Stimulated activated CD8-positive, alpha-beta memory T cell treated with anti-CD3 and anti-CD28 coated beads, Interleukin-15, amount 100 ng/mL, for 24 hours (primary cell): ENCODE results near the gene FAHD2B.
A peak's percentile ranks its signal among the peaks of the same experiment; 100 is the strongest.
"Not testable (repeated sequence)": the region's sequence is repeated elsewhere in the genome, so short reads cannot be mapped to it uniquely, and the experiment has no call there.

Source experiments
- DNase-seq: peaks from one replicate; pipeline ENCODE4 v3.0.0-alpha.2; 2020; ENCODE audit warnings: low read depth

Gene FAHD2B, protein sequence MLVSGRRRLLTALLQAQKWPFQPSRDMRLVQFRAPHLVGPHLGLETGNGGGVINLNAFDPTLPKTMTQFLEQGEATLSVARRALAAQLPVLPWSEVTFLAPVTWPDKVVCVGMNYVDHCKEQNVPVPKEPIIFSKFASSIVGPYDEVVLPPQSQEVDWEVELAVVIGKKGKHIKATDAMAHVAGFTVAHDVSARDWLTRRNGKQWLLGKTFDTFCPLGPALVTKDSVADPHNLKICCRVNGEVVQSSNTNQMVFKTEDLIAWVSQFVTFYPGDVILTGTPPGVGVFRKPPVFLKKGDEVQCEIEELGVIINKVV

DNA sequence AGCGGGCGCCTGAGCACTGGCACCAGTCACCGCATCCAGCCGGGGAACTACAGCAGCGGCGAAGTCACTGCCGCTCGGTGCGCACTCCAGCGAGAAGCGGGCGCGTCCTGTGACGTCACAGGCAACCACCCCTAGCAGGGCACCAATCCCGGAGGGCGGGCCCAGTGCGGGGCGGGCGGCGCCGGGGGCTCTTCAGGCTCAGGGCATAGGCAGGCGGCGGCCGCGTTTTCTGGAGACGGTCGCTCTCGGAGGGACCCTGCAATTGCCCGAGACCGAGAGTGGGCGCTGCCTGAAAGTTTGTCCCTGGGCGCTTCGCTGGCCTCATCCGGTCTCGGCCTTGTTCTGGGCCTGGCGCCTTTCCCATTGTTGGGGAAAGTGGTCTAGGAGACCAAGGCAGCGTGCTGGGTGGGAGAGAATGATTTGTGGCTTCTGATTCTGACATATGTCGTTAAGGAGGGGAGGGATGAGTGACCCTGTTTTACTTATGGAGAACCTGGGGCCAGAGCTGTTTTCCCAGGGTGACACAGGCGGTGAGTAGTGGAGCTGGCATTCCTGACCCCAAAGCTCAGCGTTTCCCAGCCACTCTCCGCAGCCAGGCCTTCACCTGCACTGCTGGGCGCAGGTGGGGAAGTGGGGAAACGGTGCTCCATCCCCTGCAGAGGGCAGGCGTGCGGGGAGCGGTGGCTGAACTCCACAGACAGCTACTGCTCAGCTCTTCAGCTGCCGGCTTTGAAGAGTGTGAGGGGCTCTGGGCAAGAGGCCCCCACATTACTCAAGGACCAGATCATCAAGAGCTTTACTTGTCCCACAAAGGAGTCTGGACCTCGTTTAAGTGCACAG, at the start of gene FAHD2B:
TSS of gene FAHD2B (minus strand) at position 111 of the 840 bp plus-strand sequence. CDS start 3,176 bp downstream, outside the sequence.
- peak; percentile 52 for DNase-seq

- DNase-seq, result not testable (repeated sequence)
Observed at GRCh38 chr2:97144016-97144415, 49.3 kb upstream of the FAHD2B start.

GRCh38 chr2:97129090-97129489, 34.4 kb upstream of the FAHD2B start:
- not testable (repeated sequence) for DNase-seq

DNA sequence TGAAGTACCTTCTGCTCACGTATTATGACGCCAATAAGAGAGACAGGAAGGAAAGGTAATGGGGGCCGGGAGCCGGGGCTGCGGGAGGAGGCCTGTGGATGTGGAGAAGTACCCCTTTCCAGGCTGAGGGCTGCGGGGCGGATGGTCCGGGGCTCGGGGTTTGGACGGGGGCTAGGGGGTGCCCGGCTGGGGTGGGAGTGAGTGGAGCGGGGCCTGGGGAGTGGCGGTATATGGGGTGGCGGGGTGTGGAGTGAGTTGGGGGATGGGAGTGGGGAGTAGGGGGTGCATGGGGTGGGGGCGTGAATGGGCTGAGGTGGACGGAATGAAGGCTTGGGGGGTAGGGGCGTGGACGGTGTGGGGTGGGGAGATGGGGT, 19.2 kb upstream of the FAHD2B start:
- not testable (repeated sequence) for DNase-seq

- peak; percentile 69 for DNase-seq
Observed at GRCh38 chr2:97113050-97113881, 18.6 kb upstream of the FAHD2B start, which contains the start of gene ANKRD36. Gene ANKRD36 (plus strand): TSS chr2:97113153. CDS start chr2:97113740, 587 bp downstream.

DNA sequence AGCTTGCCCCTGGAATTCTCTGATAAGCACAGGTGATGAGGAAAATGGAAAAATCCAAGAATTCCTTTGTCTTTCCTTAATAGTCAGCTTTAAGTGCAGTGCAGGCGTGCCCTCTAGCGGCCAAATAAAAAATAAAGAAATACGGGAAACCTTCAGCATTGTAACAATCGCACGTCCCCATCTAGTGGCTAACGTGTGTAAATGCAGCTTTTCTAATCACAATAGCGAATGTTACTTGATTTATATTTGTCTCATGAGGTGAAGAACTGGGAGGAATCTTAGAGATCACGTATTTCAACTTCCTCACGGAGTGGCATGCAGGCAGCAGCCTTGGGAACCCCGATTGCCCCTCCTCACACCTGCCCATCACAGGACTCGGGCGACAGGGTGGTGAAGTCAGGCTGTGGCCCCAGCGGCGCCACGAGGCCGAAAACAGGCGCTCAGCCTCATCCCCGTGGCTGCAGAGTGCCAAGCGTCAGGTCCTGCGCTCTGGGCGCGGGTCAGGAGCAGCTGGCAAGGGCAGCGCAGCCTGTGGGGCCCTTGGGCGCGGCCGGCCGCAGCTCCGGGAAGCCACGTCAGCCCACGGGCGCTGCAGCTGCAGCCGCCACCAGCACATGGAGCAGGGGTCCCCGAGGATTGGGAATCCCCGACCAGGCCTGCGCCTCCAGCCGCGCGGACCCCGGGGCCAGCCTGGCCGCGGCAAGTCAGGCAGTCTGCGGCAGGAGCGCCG, 17.8 kb upstream of the FAHD2B start:
- not testable (repeated sequence) for DNase-seq

DNA sequence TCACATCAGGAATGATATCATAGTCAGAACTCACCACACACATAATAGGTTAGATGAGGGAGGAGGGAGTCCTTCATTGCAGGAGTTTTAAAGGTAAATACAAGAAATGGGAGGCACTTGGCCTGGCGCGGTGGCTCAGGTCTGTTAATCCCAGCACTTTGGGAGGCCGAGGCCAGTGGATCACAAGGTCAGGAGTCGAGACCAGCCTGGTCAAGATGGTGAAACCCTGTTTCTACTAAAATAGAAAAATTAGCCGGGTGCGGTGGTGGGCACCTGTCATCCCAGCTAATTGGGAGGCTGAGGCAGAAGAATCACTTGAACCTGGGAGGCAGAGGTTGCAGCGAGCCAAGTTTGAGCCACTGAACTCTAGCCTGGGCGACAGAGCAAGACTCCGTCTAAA, 16.6 kb upstream of the FAHD2B start:
- DNase-seq, result not testable (repeated sequence)

DNA sequence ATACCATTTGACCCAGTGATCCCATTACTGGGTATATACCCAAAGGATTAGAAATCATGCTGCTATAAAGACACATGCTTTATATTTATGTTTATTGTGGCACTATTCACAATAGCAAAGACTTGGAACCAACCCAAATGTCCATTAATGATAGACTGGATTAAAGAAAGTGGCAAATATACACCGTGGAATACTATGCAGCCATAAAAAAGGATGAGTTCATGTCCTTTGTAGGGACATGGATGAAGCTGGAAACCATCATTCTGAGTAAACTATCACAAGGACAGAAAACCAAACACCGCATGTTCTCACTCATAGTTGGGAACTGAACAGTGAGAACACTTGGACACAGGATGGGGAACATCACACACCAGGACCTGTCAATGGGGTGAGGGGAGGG, 12.2 kb upstream of the FAHD2B start:
- not testable (repeated sequence) for DNase-seq

- DNase-seq, result not testable (repeated sequence)
Observed at GRCh38 chr2:97098786-97099372, 4.2 kb upstream of the FAHD2B start.

DNA sequence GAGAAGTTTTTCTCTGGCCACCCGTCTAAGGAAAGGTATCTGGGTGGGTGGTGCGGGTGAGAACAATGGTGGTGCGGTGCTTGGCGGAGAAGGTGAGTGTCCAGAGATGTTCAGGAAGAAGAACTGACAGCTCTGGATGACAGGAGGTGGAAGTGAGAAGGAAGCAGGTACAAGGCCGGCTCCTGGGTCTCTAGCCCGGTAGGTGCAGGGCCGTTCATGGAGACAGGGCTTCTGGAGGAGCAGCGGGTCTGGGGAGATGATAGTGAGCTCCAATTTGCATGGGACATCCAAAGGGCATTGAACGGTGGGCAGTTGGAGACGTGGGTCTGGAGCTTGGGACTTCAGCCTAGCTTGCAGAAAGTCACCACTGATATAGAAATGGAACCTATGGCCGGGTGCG, 979 bp upstream of the FAHD2B start:
- no peak for DNase-seq

DNA sequence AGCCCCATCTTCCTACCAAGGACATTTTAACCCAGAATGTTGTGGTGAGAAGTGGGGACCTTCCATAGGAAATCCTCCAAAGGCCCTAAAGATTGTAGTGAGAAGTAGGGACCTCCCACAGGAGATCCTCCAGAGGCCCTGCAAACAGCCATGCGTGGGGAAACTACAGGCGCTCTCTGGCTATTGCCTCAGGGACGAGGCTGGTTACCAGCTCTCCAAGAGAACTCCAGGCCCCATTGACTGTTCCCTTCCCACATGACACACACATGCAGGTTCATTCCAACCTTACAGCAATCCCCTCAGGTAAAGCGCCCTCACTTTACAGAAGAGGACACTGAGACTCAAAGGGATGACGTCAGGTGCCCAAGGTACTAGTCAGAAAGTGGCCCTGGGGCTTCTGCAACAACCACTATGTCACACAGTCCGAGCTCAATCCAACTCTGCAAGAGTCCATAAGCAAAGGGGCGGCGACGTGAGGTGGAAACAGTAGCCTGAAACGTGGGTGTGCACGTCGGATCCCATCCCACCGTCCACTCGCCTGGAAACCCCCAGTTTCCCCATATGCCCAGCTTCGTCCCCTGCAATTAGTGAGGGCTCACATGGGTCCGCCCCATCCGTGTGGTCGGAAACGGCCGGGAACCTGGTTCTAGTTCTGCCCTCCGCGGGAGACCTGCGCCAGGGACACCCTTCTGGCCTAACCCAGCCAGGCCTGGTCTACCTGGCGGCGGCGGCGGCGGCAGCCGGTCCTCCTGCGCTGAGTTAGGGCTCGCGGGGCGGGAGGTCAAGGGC, 505 bp downstream of the FAHD2B start:
- DNase-seq, result not testable (repeated sequence)

GRCh38 chr2:97092946-97093345, 1.7 kb downstream of the FAHD2B start:
- DNase-seq, result not testable (repeated sequence)

GRCh38 chr2:97088706-97089105, 6.0 kb downstream of the FAHD2B start:
- DNase-seq, result not testable (repeated sequence)

DNA sequence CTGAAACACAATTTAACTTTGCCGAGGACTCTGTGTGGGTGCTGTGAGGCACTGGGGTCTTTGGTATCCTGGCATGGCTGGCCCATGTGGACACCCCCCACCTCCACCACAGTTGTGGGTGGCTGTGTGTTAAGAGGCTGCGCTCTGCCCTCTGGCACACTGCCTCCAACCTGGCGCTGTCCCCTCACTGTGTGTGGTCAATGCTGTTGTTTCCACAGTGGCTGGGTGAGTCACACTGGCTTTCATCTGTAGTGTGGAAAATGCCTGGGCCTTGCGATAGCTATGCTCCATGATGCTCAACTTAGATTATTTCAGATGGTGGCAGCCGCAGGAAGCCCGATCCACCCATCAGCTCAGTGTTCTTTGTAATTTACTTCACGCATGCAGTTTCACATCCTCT, 9.6 kb downstream of the FAHD2B start:
- not testable (repeated sequence) for DNase-seq

GRCh38 chr2:97083516-97083915, 11.2 kb downstream of the FAHD2B start:
- DNase-seq, result not testable (repeated sequence)

DNA sequence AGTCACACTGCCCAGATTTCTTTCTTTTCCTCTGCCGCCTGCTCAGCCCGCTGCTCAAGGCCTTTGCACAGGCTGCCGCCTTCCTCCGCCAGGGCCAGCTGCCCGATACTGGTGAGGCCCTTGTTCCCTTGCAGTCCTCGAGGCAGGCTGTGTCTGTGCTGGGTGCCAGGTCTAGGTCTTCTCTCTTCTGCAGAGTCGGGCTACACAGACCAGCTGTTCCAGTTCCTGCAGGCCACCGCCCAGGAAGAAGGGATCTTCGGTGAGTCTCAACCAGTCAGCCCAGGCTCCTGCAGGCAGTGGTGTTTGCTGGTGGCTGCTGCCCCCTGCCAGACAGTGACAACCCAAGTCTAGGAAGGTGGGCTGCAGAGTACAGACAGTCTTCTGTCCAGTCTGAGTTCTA, 12.5 kb downstream of the FAHD2B start:
- not testable (repeated sequence) for DNase-seq

- DNase-seq, result not testable (repeated sequence)
Observed at GRCh38 chr2:97080855-97081254, 13.8 kb downstream of the FAHD2B start.

DNA sequence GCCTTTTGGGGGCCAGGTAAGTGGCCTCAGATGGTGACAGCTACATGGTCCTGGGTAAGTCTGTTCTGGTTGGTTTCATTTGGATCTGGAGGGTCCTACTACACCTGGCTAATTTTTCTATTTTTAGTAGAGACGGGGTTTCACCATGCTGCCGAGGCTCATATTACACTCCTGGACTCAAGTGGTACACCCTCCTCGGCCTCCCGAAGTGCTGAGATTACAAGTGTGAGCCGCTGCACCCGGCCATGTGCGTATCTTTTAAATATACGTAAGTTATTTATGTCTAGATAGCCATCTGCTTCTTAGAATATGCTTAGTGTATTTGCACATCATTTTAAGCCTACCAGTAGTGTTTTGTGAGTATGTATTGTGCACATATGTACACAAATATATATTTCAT, 17.5 kb downstream of the FAHD2B start:
- DNase-seq, result not testable (repeated sequence)

DNA sequence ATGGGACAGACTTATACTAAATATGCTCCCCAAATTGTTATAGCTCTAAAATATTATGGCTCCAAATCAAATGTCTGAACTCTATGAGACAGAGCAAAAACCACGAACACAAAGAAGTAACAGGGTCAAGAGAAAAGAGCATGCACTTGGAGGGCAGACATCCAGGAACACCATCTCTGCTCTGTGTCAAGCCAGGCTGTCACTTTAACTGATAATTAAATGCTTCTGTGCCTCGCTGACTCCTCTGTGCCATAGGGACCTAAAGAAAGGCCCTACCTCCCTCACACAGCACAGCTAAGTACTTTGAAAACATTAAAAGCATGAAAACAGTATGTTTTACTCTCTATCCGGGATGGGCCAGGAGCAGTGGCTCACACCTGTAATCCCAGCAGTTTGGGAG, 23.8 kb downstream of the FAHD2B start:
- not testable (repeated sequence) for DNase-seq

DNA sequence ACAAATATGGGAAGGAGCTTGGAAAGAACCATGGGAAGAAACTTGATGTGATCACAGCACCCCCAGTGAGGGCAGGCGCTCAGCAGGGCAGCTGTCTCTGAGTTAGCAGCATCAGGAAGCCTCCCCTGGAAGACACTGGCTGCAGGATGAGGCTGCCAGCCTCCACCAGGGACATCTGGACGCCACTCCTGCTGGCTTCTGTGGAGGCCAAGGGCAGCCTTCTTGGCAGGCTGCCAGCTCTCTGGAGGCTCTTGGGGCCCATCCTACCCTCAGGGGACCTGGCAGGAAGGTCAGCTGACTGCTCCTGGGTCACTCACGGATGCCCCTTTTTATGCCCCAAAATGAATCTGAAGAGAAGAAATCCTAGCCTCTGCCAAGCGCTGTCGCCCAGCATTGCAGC, 26.0 kb downstream of the FAHD2B start:
- DNase-seq, result not testable (repeated sequence)
